AG10803 (cell line): ENCODE measurements around the gene DMAP1.

Source experiments
- DNase-seq: peaks from one replicate; pipeline ENCODE4 v3.0.0; 2010; ENCODE audit warnings: low read depth
- H3K4me3 ChIP-seq: 2 replicates; pipeline ENCODE4 v1.5.1; 2011; ENCODE audit warnings: mild to moderate bottlenecking, low read length, control low read depth
- TF ChIP-seq, protein P1 (sequence below): conservative IDR thresholded peaks from 2 replicates; pipeline ENCODE4 v1.5.1; 2011; ENCODE audit warnings: mild to moderate bottlenecking, low read length, control low read depth, inconsistent platforms

Gene DMAP1

DNA sequence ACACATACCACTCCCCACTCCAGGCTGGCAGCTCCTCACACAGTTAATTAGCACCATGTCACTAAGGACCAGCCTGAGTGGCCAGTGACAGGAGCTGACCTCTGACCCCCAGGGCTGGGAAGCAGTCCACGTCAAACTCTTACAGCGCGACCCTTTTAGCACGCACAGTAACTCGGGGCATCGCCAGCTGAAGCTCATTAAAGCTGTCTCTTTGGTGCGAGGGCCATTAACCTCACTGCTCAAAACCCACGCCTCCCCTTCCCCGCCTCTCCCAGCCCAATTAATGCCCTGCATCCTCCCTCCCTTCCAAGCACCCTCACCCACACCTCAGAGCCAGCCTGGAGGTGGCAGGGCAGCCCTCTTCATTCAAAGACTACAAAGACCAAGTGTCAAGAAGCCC is 31.7 kb downstream of the DMAP1 start:
- TF ChIP-seq, protein P1, sequence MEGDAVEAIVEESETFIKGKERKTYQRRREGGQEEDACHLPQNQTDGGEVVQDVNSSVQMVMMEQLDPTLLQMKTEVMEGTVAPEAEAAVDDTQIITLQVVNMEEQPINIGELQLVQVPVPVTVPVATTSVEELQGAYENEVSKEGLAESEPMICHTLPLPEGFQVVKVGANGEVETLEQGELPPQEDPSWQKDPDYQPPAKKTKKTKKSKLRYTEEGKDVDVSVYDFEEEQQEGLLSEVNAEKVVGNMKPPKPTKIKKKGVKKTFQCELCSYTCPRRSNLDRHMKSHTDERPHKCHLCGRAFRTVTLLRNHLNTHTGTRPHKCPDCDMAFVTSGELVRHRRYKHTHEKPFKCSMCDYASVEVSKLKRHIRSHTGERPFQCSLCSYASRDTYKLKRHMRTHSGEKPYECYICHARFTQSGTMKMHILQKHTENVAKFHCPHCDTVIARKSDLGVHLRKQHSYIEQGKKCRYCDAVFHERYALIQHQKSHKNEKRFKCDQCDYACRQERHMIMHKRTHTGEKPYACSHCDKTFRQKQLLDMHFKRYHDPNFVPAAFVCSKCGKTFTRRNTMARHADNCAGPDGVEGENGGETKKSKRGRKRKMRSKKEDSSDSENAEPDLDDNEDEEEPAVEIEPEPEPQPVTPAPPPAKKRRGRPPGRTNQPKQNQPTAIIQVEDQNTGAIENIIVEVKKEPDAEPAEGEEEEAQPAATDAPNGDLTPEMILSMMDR: no peak
- DNase-seq: no peak
- no peak overlapping the region for H3K4me3 ChIP-seq

DNA sequence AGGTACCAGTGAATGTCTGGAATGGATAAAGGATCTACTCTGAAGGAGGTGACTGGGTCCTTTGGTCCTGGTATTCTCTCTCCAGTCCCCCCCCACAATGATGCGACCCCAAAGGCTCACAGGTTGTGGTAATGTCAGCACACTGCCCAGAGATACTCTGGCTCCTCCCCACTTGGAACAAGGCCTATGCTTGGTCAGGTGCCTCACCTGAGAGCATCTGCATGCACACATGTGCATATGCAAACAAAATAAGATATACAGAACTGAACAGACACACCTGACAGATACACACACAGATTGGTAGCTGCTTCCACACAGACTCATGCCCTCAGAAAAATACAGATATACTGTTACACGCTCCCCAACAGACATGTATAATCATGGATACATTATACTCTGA is 33.5 kb downstream of the DMAP1 start:
- DNase-seq: no peak
- H3K4me3 ChIP-seq: no peak overlapping the region

DNA sequence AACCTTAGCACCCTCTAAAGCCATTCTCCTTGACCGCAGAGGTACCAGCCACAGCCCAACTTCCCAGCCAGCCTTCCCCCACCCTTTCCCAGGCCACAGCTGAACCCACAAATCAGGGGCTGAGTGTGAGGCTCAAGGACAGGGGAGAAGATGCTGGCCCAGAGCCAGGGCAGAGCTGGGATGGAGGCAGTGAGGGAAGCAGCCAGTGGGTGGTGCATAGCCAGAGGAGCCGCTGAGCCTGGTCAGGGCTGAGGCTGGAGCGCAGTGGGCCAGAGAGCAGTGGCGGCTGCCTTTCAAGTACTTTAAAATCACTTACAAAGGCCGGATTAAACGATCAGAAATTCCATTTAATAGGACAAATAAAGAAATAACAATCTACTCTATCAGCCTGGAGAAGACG is 36.3 kb downstream of the DMAP1 start:
- TF ChIP-seq, protein P1: no peak
- no peak for DNase-seq
- no peak overlapping the region for H3K4me3 ChIP-seq

More for the DNA sequence above, 33.5 kb downstream of the DMAP1 start:
- TF ChIP-seq, protein P1: no peak

DNA sequence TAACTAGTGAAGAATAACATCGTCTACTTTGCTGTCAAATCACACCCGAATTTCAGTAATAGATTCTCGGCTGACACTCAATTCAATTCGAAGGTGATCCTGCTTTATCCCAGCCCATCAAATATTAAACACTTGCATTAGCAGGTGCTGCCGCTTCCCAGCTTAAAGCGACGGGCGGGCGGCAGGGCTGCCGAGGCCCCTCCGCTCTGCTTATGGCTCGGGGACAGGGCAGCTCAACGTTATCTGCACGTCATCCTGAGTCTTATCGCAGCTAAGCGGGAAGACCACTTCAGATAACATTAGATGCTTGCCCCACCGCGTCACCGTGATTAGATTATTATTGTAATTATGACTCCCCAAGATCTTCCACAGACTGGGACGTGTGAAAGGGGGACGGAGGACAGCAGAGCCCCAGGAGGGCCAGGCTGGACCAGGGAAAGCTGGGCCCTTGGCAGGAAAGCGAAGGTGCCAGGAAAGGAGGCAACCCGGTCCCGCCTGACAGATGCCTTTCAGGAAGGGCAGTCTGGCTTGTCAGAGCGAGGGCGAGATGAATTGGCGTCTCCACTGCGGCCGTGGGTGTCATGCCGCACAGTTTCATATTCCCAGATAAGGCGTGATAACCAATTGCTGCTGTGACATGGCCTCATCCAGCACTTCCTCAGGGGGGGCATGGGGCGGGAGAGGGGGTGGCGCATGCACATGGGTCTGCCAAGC is 37.0 kb downstream of the DMAP1 start:
- no peak for DNase-seq
- H3K4me3 ChIP-seq: no peak overlapping the region
- TF ChIP-seq, protein P1: no peak

DNA sequence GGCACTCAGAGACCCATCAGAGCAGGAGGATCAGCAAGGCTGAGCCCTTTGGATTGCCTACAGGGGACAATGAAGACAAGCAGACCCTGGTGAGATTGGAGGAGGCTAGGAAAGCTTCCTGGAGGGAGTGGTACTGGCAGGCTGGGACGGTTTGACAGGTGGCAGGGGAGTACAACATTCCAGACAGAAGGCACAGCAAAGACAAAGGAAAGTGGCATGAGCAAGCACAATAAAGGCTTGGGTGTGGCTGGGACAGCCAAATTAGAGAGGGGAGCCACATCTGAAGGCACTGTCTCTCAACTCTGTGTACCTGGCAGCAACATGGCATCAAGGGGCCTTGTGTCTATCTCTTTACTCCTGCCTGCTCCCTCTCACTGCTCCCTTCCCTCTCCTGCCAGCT is 38.2 kb downstream of the DMAP1 start:
- no peak overlapping the region for H3K4me3 ChIP-seq
- TF ChIP-seq, protein P1: no peak
- DNase-seq: no peak

DNA sequence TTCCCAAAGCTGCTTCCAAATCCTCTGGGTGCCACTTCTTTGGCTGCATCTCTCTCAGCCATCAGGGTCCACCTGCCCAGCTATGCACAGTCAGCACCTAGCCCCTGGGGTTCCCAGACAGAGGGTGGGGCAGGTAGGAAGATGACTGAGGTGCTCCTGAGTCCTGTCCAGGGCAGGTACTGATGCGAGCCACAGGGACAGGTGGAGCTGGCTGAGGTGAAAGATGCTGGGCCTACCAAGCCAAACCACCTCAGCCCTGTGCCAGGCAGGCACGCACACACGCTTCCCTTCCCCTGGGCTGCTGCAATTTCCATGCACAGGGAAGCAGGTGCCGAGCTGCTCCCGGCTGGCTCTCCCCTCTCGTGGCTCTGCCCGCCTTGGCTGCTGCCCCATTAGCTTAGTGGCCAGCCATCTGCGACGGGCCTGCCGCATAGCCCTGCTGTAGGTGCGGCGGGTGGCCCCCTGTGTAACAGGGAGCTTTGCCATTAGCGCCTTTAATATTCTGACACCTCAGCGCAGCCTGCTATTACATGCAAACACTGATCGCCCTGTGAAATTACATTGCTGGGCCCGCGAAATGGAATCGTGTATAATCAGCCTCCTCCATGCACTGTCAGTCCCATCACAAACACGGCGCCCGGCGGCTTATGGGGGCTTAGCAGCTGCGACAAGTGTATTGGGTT is 38.9 kb downstream of the DMAP1 start:
- TF ChIP-seq, protein P1: no peak
- H3K4me3 ChIP-seq: no peak overlapping the region
- DNase-seq: no peak

DNA sequence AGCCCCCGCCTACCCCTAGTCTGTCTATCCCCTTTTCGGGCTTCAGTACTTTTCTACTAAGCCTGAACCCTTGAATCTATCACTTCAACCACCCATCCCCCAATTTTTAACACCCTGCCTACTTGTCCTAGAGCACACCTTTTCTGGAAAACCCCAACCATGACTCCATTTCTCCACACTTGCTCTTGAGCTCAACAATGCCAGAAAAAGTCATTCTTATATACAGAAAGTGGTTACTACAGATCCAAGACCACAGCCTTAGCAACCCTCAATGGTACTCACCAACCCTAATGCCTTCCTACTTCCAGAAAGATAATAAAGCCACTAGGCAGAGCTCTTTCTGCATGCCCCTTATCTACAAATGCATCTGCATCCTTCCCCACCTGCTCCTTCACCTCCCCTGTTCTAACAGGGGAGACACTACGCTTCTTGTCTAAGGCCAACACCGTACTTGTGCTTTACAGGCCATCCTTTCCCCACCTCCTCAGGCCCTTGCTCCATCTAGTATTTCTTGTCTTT is 41.2 kb downstream of the DMAP1 start:
- no peak overlapping the region for H3K4me3 ChIP-seq
- DNase-seq: no peak
- TF ChIP-seq, protein P1: no peak
